Heart right ventricle (tissue), 16 donors: ENCODE data around the gene SPATA3. TPM values are rescaled to one million over a fixed set of nuclear protein-coding genes. Genes with fewer than 3 reads are reported as not detected.

ENCODE experiments used
- ATAC-seq, 8 donors: fragments of 200-7000 bp; cut with Tn5 transposase; one replicate each; pipeline ENCODE4 v1.9.1; 2020; ENCODE audit warnings: mild to moderate bottlenecking in 8 of 8, moderate library complexity in 8 of 8, moderate number of reproducible peaks in 1 of 8
- DNase-seq, 2 donors: peaks; one replicate each; pipeline ENCODE4 v3.0.0-alpha.2; 2020
- H3K27ac ChIP-seq, 10 donors: fragments of 200-600 bp; sonication (generic) in 2 of 10; one replicate each; pipeline versions ENCODE4 v1.5.0 to v1.8.0; 2020 to 2022; ENCODE audit warnings: mild to moderate bottlenecking in 3 of 10
- H3K27me3 ChIP-seq, 7 donors: fragments of 200-600 bp; one replicate each; pipeline ENCODE4 v1.8.0; 2021 to 2022; ENCODE audit warnings: mild to moderate bottlenecking in 2 of 7
- H3K36me3 ChIP-seq, 9 donors: fragments of 200-600 bp; sonication (generic) in 1 of 9; one replicate each; pipeline versions ENCODE4 v1.5.0 to v1.8.0; 2020 to 2022; ENCODE audit warnings: mild to moderate bottlenecking in 2 of 9
- H3K4me1 ChIP-seq, 9 donors: fragments of 200-600 bp; sonication (generic) in 1 of 9; one replicate each; pipeline versions ENCODE4 v1.5.0 to v1.8.0; 2020 to 2022; ENCODE audit warnings: mild to moderate bottlenecking in 4 of 9
- H3K4me3 ChIP-seq, 10 donors: fragments of 200-600 bp; sonication (generic) in 2 of 10; one replicate each; pipeline versions ENCODE4 v1.5.0 to v1.8.0; 2020 to 2022; ENCODE audit warnings: mild to moderate bottlenecking in 7 of 10, moderate library complexity in 2 of 10
- H3K9me3 ChIP-seq, 11 donors: fragments of 200-600 bp in 10 of 11; sonication (generic) in 2 of 11; one replicate each; pipeline versions ENCODE4 v1.5.0 to v1.8.0; 2013 to 2022; ENCODE audit warnings: mild to moderate bottlenecking in 2 of 11, control low read depth in 1 of 11, moderate library complexity in 1 of 11
- WGBS, 2 donors: extraction: QIAGEN DNeasy Blood & Tissue Kit; methylation state at CpG; one replicate each; pipeline ENCODE4 v1.1.7; 2013; ENCODE audit warnings: inconsistent platforms in 1 of 2; 5-methylcytosine and 5-hydroxymethylcytosine counted together
- intact Hi-C, 10 donors: fragments of 100-400 bp; cut with DNase I; formaldehyde crosslinking; loops; one replicate each; pipeline versions ENCODE4 v1.11.1 to v1.14.2; 2022
- polyA plus RNA-seq, 2 donors: library from polyadenylated mRNA; stranded (reverse); fragments of 200-250 nt; gene quantifications; one replicate each; pipeline ENCODE4 v1.2.3, GENCODE V29; 2013
- total RNA-seq, 10 donors: library from RNA; stranded (reverse); fragmentation: NEBNext Ultra II Directional in 3 of 10; extraction: Animal tissue kit (Norgen Biotek cat#: 25700) in 3 of 10; gene quantifications; one replicate each; pipeline versions ENCODE4 v1.2.1 to v1.2.4, GENCODE V29; 2021 to 2023
- TF ChIP-seq, protein P1 (sequence below), 9 donors: fragments of 200-600 bp; sonication (generic) in 2 of 9; IDR thresholded peaks; one replicate each; pipeline versions ENCODE4 v1.5.0 to v1.8.0; 2021 to 2022; ENCODE audit warnings: antibody characterized with exemption in 9 of 9, mild to moderate bottlenecking in 5 of 9, moderate library complexity in 1 of 9
- donor health status: Arrhythmogenic right ventricular cardiomyopathy.
- donor health status: ischemic (EF 13 %, LVEDD 7.1; RV severe dilation, severe dysfunction).
- donor health status: healthy with polysubstance abuse.
- donor health status: DM: no; HTN: yes; CAD: no.
- donor health status: DM: no; HTN: no; CAD: no.
- donor health status: ischemic (EF 25% LVEDD 6.9; RV normal size, moderate dysfunction).
- donor health status: ischemic (EF 25% LVEDD 5.7; RV mildly dilated, moderate dysfunction).
- donor health status: healthy.
- donor health status: DM: yes; HTN: yes; CAD: no.
- donor health status: Ischemic cardiomyopathy.
- donor health status: ischemic (EF 35%, LVEDD 5.7; RV mildly dilated, moderate dysfunction).
- donor health status: nonischemic (EF 11% LVEDD 7.7; RV severe dilation, severe dysfunction).
- donor health status: DM: yes; HTN: yes; CAD: no.
- donor health status: PGD.
- donor health status: ischemic (EF 29% LVEDD 5.4; RV normal size, mild dysfunction).
- donor health status: nonischemic (EF 23%, LVEDD 6.1; RV moderate dilation, normal function).

Gene SPATA3
- total and polyA plus RNA-seq, 12 donors = not detected

DNA sequence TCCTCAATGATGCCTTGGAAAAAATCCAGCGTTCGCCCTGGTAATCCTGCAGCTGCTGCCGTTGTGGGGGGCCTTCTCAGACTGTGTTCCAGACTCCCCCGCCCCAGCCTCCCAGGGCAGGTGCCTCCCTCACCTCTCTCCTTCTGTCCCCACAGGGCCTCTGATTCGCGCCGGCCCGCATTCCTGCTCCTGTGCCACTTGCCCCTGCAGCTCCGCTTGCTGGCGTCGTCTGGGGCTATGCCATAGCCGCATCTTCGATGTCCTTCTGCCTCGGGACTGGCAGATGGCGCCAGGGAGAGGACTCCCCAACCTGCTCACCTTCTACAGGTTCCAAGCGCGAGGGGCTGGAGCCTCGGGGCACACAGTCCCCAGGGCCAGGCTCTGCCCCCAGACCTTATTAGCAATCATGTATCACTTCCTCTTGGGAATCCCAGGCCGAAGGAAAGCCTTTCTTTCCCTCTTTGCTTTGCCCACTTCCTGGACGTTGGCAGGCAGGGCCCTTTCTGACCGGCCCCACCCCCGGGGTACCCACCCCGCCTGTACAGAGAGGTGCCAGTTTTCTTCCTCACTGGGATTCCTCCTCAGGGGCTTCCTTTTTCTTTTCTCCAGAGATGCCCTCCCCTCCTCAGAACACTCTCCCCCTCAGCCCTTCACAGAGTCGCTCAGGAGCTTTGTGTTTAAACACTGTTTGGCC is 4.4 kb downstream of the SPATA3 start:
- 31 to 57% methylated on average over 24 of the region's 24 CpGs for WGBS, 2 donors
- peaks cover 0 to 64% (median 51%) of the 10 kb centered on the region in 7 donors for H3K27me3 ChIP-seq

DNA sequence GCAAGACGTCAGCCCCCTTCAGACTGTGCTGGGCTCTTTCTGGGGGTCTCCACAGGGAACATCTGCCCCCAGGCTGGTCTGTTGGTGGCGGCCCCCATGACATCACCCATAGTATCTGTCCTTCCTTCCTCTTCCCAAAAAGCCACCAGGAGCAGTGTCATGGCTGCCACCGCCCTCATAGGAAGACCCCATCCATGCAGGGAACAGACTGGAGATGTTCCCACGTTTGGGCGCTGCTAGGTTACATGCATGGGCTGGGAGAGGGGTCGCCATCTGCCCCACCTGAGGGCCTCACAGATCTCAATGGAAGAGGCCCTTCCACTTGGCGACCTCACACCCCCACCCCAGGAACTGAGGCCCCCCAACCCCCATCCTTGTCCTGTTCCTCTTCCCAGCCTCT is 5.1 kb downstream of the SPATA3 start:
- peaks cover 0 to 60% (median 44%) of the 10 kb centered on the region in 7 donors for H3K27me3 ChIP-seq
- H3K36me3 ChIP-seq = no peaks in the 10 kb centered on the region
- TF ChIP-seq, protein P1, sequence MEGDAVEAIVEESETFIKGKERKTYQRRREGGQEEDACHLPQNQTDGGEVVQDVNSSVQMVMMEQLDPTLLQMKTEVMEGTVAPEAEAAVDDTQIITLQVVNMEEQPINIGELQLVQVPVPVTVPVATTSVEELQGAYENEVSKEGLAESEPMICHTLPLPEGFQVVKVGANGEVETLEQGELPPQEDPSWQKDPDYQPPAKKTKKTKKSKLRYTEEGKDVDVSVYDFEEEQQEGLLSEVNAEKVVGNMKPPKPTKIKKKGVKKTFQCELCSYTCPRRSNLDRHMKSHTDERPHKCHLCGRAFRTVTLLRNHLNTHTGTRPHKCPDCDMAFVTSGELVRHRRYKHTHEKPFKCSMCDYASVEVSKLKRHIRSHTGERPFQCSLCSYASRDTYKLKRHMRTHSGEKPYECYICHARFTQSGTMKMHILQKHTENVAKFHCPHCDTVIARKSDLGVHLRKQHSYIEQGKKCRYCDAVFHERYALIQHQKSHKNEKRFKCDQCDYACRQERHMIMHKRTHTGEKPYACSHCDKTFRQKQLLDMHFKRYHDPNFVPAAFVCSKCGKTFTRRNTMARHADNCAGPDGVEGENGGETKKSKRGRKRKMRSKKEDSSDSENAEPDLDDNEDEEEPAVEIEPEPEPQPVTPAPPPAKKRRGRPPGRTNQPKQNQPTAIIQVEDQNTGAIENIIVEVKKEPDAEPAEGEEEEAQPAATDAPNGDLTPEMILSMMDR (IDR thresholded peaks at IDR 0.05) = no peak
- intact Hi-C loops = no loop called here
- no peak overlapping the region for H3K27ac ChIP-seq
- no peak overlapping the region for H3K4me3 ChIP-seq
- 75 to 87% methylated on average over 7 of the region's 7 CpGs for WGBS, 2 donors
- DNase-seq (no peak), ATAC-seq (no peak)
- H3K4me1 ChIP-seq = no peaks in the 10 kb centered on the region
- no peaks in the 10 kb centered on the region for H3K9me3 ChIP-seq

More for the DNA sequence above, 4.4 kb downstream of the SPATA3 start:
- no peak for ATAC-seq
- TF ChIP-seq, protein P1 (IDR thresholded peaks at IDR 0.05) = no peak
- H3K36me3 ChIP-seq = no peaks in the 10 kb centered on the region
- DNase-seq = no peak
- no peak overlapping the region for H3K4me3 ChIP-seq
- no peak overlapping the region for H3K27ac ChIP-seq
- intact Hi-C loops = no loop called here
- no peaks in the 10 kb centered on the region for H3K4me1 ChIP-seq
- no peaks in the 10 kb centered on the region for H3K9me3 ChIP-seq

- no peak for DNase-seq
- no peaks in the 10 kb centered on the region for H3K4me1 ChIP-seq
Measured at GRCh38 chr2:231001921-231002320, 6.0 kb downstream of the SPATA3 start.

GRCh38 chr2:231002641-231003040 is 6.7 kb downstream of the SPATA3 start:
- Histone ChIP-seq H3K4me3 (no peak overlapping the region), H3K27ac (no peak overlapping the region), H3K27me3 (peaks cover 0 to 56% (median 40%) of the 10 kb centered on the region in 7 donors), H3K9me3 (no peaks in the 10 kb centered on the region), H3K4me1 (no peaks in the 10 kb centered on the region), H3K36me3 (no peaks in the 10 kb centered on the region)
- ATAC-seq (no peak), DNase-seq (no peak)
- intact Hi-C loops = no loop called here
- 85 to 92% methylated on average over 10 of the region's 10 CpGs for WGBS, 2 donors
- TF ChIP-seq, protein P1 (IDR thresholded peaks at IDR 0.05) = no peak

More at GRCh38 chr2:231001921-231002320, 6.0 kb downstream of the SPATA3 start:
- ATAC-seq = no peak
- peaks cover 0 to 57% (median 40%) of the 10 kb centered on the region in 7 donors for H3K27me3 ChIP-seq
- 42 to 71% methylated on average over 4 of the region's 4 CpGs for WGBS, 2 donors
- intact Hi-C loops = no loop called here
- H3K4me3 ChIP-seq = no peak overlapping the region
- TF ChIP-seq, protein P1 (IDR thresholded peaks at IDR 0.05) = no peak
- H3K27ac ChIP-seq = no peak overlapping the region
- H3K9me3 ChIP-seq = no peaks in the 10 kb centered on the region
- H3K36me3 ChIP-seq = no peaks in the 10 kb centered on the region
